Esophagus muscularis mucosa (tissue), 4 donors: ENCODE data around the gene VAPA. TPM values are rescaled to one million over a fixed set of nuclear protein-coding genes. Genes with fewer than 3 reads are reported as not detected.

Experiments
- DNase-seq: peaks from one replicate; pipeline ENCODE4 v3.0.0-alpha.2; 2017; ENCODE audit errors: extremely low spot score
- H3K27ac ChIP-seq, 4 donors: fragments of 200-600 bp; sonication (generic); replicated peaks in 1 of 4; 1 replicate in 3 of 4; 2 replicates in 1 of 4; pipeline ENCODE4 v1.5.1; 2016 to 2019; ENCODE audit warnings: mild to moderate bottlenecking in 1 of 4
- H3K27me3 ChIP-seq, 4 donors: fragments of 200-600 bp; sonication (generic); one replicate each; pipeline versions ENCODE4 v1.5.1 to v1.6.0; 2016 to 2019
- H3K36me3 ChIP-seq, 4 donors: fragments of 200-600 bp; sonication (generic); one replicate each; pipeline ENCODE4 v1.5.1; 2016 to 2019
- H3K4me1 ChIP-seq, 4 donors: fragments of 200-600 bp; sonication (generic); one replicate each; pipeline ENCODE4 v1.5.1; 2016 to 2019
- H3K4me3 ChIP-seq, 4 donors: fragments of 200-600 bp; sonication (generic); 1 replicate in 2 of 4; 2 replicates in 2 of 4; pipeline ENCODE4 v1.5.1; 2016 to 2019; ENCODE audit warnings: mild to moderate bottlenecking in 4 of 4, moderate library complexity in 1 of 4
- H3K9me3 ChIP-seq, 4 donors: fragments of 200-600 bp; sonication (generic); 1 replicate in 3 of 4; 2 replicates in 1 of 4; pipeline ENCODE4 v1.5.1; 2016 to 2019
- CTCF ChIP-seq, 3 experiments: fragments of 200-600 bp in 2 of 3; fragments of 450-650 bp in 1 of 3; sonication (generic) in 2 of 3; IDR thresholded peaks; one replicate each; pipeline ENCODE4 v1.5.1; 2017 to 2019; ENCODE audit warnings: antibody characterized with exemption in 3 of 3, mild to moderate bottlenecking in 2 of 3, moderate library complexity in 1 of 3
- EP300 ChIP-seq: sonication (generic); formaldehyde crosslinking; IDR thresholded peaks from one replicate; pipeline ENCODE4 v1.6.1; 2017; ENCODE audit warnings: antibody characterized with exemption
- POLR2A ChIP-seq: fragments of 450-650 bp; IDR thresholded peaks from one replicate; pipeline ENCODE4 v1.6.1; 2017; ENCODE audit warnings: antibody characterized with exemption, moderate library complexity, mild to moderate bottlenecking, low read depth
- POLR2AphosphoS5 ChIP-seq, 2 donors: sonication (generic); formaldehyde crosslinking; IDR thresholded peaks; one replicate each; pipeline ENCODE4 v1.6.1; 2017; ENCODE audit warnings: antibody characterized with exemption in 2 of 2
- WGBS: methylation state at CpG from one replicate; pipeline ENCODE4 v1.1.5; 2018; 5-methylcytosine and 5-hydroxymethylcytosine counted together
- intact Hi-C: fragments of 100-400 bp; cut with DNase I; formaldehyde crosslinking; loops from one replicate; pipeline ENCODE4 v1.15.1; 2023
- total RNA-seq, 4 donors: library from RNA; depleted of rRNA; stranded (reverse); fragments of >200 nt; gene quantifications; one replicate each; pipeline versions ENCODE4 v1.1.0 to v1.2.1, GENCODE V29; 2016

Gene VAPA
- total RNA-seq, 4 donors from 2014 or later, result 198 to 336 (median 260) TPM

- Histone ChIP-seq H3K27me3 (no peaks in the 10 kb centered on the region), H3K4me1 (peaks cover 4 to 22% (median 14%) of the 10 kb centered on the region in 4 donors), H3K4me3 (no peak overlapping the region), H3K36me3 (no peaks in the 10 kb centered on the region), H3K9me3 (no peaks in the 10 kb centered on the region), H3K27ac (no peak overlapping the region)
- TF ChIP-seq EP300, result no peak
- intact Hi-C loops, result no loop called here
- DNase-seq, result no peak
Observed at GRCh38 chr18:9872823-9873222, 41.0 kb upstream of the VAPA start.

GRCh38 chr18:9874728-9875127 lies 39.1 kb upstream of the VAPA start:
- DNase-seq, result no peak
- no peak overlapping the region for H3K27ac ChIP-seq
- no peak for TF ChIP-seq POLR2AphosphoS5 (IDR thresholded peaks at IDR 0.05)
- no peak for TF ChIP-seq CTCF (IDR thresholded peaks at IDR 0.05)
- no peak for TF ChIP-seq POLR2A
- no peak for TF ChIP-seq EP300
- WGBS, result 92% methylated on average over 1 of the region's 1 CpG
- no peaks in the 10 kb centered on the region for H3K36me3 ChIP-seq
- no peaks in the 10 kb centered on the region for H3K9me3 ChIP-seq
- no peak overlapping the region for H3K4me3 ChIP-seq
- no peaks in the 10 kb centered on the region for H3K27me3 ChIP-seq
- intact Hi-C loops, result no loop called here
- peaks cover 4 to 16% (median 9%) of the 10 kb centered on the region in 4 donors for H3K4me1 ChIP-seq

- TF ChIP-seq POLR2AphosphoS5 (IDR thresholded peaks at IDR 0.05) (no peak), POLR2A (no peak), EP300 (no peak), CTCF (IDR thresholded peaks at IDR 0.05) (no peak)
- 95% methylated on average over 2 of the region's 2 CpGs for WGBS
Observed at GRCh38 chr18:9876212-9876866, 37.5 kb upstream of the VAPA start.

GRCh38 chr18:9876867-9877654 lies 36.8 kb upstream of the VAPA start:
- Histone ChIP-seq H3K4me1 (peaks cover 0 to 11% (median 2%) of the 10 kb centered on the region in 4 donors), H3K36me3 (no peaks in the 10 kb centered on the region), H3K27ac (peak overlapping the region; percentile 42 to 70 (median 58)), H3K4me3 (peak overlapping the region; percentile 5 to 18 (median 8)), H3K9me3 (no peaks in the 10 kb centered on the region), H3K27me3 (no peaks in the 10 kb centered on the region)
- no peak for DNase-seq
- intact Hi-C loops, result no loop called here
- 55% methylated on average over 9 of the region's 9 CpGs for WGBS
- no peak for TF ChIP-seq EP300
- TF ChIP-seq POLR2AphosphoS5 (IDR thresholded peaks at IDR 0.05), result peak; percentile 54 to 60
- TF ChIP-seq POLR2A, result no peak
- TF ChIP-seq CTCF (IDR thresholded peaks at IDR 0.05), result no peak

More at GRCh38 chr18:9876212-9876866, 37.5 kb upstream of the VAPA start:
- DNase-seq, result peak; percentile 75
- Histone ChIP-seq H3K4me1 (peaks cover 0 to 8% (median 2%) of the 10 kb centered on the region in 4 donors), H3K36me3 (no peaks in the 10 kb centered on the region), H3K4me3 (peak overlapping the region in 2 of 4 donors; percentile 11 to 18), H3K9me3 (no peaks in the 10 kb centered on the region), H3K27me3 (no peaks in the 10 kb centered on the region), H3K27ac (peak overlapping the region; percentile 42 to 70 (median 58))
- intact Hi-C loops, result no loop called here

GRCh38 chr18:9877655-9878014 lies 36.2 kb upstream of the VAPA start:
- intact Hi-C loops, result no loop called here

More at GRCh38 chr18:9877655-9878014, 36.2 kb upstream of the VAPA start:
- Histone ChIP-seq H3K9me3 (no peaks in the 10 kb centered on the region), H3K27ac (peak overlapping the region; percentile 42 to 60 (median 56)), H3K27me3 (no peaks in the 10 kb centered on the region), H3K36me3 (no peaks in the 10 kb centered on the region), H3K4me3 (peak overlapping the region in 2 of 4 donors; percentile 5 to 18), H3K4me1 (peaks cover 0 to 16% (median 2%) of the 10 kb centered on the region in 4 donors)
- TF ChIP-seq POLR2AphosphoS5 (IDR thresholded peaks at IDR 0.05), result no peak
- DNase-seq, result no peak
